Erythroblast (primary cell): ENCODE results near the gene WTAP.
A peak's percentile ranks its signal among the peaks of the same experiment; 100 is the strongest.

Experiments
- DNase-seq, 2 experiments: peaks; one replicate each; lab custom pipeline; 2025; lab: John Stamatoyannopoulos, UW
- GATA1 ChIP-seq: IDR thresholded peaks from 2 replicates; pipeline ENCODE4 v1.6.1; 2011; ENCODE audit warnings: low read depth, mild to moderate bottlenecking, control low read depth, low read length, moderate library complexity
- POLR2A ChIP-seq: IDR thresholded peaks from 2 replicates; pipeline ENCODE4 v1.6.1; 2011; ENCODE audit warnings: mild to moderate bottlenecking, low read length

WTAP gene

DNA sequence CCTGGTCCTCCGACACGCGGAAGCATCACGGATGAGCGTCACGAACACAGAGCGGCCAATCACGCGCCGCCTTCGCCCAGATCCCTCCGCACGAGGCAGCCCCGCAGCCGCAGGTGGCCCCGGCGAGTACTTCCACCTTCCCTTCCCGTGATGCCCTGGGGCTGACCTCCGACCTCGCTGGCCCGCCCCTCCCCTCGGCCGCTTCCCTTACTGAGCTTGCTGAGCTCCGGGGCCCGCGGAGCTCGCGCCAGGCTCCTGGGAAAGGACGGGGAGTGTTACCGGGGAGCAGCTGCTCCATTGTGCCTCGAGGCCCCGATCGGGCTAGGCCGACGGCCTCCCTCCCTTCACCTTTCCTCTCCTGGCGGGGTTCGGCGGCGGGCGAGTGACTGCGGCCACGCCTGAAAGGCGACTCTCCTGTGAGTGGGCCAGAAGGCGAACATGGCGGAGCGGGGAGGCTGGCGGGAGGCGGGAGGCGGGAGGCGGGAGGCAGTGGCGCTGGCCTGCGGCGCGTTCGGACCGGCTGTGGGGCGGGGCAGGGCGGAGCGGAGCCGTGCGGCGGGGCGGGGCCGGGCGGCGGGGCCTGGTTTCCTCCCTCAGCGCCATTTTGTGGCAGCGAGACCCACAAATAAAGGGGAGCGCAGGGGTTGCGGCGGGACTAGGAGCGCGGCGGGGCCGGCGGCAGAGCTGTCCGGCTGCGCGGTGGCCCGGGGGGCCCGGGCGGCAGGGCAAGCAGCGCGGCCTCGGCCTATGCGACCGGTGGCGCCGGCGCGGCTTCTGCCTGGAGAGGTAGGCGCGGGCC is at the start of gene WTAP:
WTAP (plus strand) TSS at position 589 of the 799 bp plus-strand sequence. CDS start 8,760 bp downstream, outside the sequence.
- DNase-seq: peak; percentile 98
- TF ChIP-seq POLR2A: peak; percentile 94
- no peak for TF ChIP-seq GATA1

DNA sequence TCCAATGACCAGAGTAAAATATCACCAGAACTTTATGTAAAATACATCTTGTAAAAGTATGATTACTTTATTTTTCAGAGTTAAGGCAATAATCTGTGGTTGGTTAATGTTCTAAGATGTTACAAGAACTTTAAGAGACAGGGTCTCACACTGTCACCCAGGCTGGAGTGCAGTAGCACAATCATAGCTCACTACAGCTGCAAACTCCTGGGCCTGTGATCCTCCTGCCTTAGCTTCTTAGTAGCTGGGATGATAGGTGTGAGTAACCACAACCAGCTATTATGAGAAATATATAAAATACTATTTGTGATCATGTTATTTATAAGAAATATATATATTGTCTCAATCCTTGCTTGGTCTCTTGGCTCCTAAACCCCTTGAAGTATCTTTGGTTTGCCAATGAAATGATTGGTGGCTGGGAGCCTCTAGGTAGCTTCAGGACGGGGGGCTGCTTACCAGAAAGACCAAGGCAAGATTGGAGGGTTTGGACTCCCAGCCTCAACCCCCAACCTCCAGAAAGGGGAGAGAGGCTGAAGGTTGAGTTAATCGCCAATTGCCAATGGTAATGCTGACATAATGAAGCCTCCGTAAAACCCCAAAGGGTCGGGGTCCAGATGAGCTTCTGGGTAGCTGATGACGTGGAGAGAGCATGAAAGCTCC is 49.7 kb upstream of the WTAP start:
- TF ChIP-seq POLR2A: no peak
- no peak for TF ChIP-seq GATA1
- no peak for DNase-seq

DNA sequence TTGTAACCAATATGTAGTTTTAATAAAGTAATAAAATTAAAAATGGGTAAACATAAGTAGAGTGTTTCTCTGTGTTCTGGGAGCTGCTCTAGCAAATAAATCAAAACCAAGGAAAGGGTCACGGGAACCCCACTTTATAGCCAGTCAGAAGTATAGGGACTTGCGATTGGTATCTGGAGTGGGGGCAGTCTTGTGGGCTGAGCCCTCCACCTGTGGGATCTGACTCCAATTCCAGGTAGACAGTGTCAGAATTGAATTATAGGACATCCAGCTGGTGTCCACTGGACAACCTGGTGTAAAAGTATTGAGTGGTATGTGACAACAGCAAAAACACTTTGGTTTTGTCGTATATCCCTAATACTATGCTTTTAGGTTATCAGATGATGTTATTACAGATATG is 48.7 kb upstream of the WTAP start:
- DNase-seq: no peak
- TF ChIP-seq GATA1 (no peak), POLR2A (no peak)

DNA sequence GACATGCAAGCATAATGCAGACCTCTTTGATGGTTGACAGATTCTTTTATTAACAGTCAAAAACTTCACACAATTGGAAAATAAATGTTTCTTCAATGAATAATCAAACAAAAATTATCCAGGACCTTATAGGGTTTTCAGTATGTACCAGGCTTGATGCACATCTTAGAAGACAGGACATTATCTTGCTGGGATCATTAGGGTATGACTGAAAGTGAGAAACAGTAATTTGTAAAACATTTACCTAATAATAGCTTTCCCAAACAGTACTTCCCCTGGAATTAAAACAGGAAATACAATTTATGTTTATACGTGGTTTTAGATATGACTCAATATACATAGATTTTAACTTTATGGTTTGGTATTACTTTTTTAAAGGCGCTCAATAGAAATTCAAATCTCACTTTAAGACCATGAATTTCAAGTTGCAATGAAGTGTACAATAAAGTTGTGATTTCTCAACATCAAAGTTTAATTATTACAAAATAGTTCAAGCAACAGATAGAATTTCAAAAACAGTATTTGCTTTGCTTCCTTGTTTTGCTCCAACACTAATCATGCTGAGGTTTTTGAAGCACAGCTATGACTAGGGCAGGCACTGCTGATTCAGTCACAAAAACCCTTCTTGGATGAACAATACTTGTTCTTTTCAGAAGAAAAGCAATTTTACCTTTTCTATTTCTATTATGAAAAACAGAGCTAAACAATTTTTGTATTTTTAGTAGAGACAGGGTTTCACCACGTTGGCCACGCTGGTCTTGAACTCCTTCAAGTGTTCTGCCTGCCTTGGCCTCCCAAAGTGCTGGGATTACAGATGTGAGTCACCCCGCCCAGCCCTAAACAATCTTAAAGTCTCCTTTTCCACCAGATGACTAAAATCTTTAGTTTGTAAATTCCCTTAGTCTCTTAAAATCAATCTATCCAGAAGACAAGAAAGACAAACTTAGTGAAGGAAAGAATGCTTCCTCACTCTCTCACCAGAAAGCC is 47.9 kb upstream of the WTAP start:
- no peak for DNase-seq
- TF ChIP-seq GATA1 (no peak), POLR2A (no peak)

DNA sequence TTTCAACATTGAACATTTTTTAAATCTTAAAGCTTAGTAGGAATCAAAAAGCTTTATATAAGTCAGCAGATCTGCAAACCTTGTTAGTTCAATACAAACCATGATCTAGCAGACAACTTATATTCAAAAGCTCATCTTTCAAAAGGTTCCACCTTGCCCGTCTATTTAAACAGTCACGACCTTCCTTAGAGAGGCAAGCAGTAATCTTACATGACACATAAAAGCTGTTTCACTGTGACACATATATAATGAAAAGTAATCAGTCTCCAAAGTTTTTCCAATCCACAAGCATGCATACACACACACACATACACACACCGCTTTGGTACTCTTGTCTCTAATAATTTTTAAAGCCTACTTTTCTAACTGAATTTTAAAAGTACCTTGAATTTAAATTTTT is 47.2 kb upstream of the WTAP start:
- no peak for TF ChIP-seq GATA1
- TF ChIP-seq POLR2A: no peak
- DNase-seq: no peak

DNA sequence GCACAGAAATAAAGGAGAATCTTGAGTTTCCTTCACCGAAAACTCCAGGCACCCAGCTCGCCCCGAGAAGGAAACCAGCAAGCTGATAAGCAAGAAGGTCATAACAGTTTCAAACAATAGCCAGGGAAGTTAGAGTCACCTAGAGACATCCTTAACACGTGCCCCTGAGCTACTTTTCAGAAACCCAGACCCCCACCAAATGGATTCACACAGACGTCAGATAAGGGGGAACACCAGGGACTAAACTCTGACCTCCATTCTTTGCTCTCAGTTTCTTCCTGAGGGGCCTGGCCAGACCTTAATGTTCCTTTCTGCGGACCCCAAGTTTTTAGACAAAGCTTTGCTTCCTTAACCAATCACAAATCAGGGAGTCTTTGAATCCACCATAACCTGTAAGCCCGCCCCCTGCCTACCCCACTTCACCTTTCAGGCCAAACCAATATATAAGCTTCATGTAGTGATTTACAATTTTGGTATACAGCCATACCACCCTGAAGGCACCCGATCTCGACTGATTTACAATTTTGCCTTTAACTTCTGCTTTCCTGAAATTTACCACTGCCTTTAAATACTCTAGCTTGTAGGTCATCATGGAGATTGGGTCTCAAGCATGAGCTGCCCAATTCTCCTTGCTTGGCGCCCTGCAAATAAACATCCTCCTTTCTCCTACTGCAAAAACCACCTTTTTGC is 46.0 kb upstream of the WTAP start:
- DNase-seq: no peak
- no peak for TF ChIP-seq POLR2A
- no peak for TF ChIP-seq GATA1

DNA sequence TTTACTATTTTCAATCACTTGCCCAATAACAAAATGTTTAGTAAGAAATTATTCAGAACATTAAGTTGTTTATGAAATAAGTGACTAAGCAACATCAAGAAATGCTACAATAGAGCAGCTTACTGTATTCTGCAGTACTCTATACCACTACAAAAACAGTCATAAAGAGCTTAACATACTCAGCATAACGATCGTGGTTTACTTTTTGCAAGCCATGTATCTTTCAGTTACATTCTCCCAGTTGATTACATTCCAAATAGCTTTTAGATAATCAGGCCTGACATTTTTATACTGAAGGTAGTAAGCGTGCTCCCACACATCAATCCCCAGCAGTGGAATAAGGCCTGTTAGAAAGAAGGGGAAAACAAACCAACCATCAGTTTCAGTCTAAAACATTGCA is 45.0 kb upstream of the WTAP start:
- DNase-seq: no peak
- TF ChIP-seq GATA1 (no peak), POLR2A (no peak)

DNA sequence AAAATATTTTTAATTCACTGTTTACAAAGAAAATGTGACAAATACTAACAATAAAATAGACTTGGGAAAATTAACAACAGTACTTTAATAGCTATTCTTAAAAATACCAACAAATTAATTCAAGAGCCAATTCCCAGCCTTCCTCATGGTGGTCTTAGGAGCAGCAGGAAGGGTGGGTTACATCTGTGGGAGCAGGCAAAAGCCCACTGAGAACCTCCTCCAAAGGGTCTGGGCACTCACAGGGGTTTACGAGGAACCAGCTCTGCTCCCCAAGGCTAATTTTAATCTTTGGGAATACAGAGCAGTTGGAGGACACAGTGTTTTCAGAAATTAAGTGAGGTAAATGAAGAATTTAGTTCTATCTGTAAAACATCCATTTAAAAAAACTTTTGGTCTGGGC is 44.5 kb upstream of the WTAP start:
- DNase-seq: no peak
- no peak for TF ChIP-seq GATA1
- no peak for TF ChIP-seq POLR2A

DNA sequence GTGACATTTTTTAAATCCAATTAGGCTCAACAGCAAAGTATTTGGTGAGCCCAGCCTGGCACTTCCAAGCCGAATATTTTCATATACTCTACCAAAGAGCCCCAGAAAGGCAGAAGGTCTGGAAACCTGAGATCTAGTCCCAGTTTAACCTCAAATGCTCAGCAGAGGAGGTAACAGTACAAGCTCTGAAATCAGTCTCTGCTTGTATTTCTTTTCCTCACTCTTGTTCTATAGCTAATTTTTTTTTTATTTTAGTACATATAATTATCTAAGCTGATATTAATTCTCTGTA is 43.3 kb upstream of the WTAP start:
- no peak for DNase-seq
- TF ChIP-seq POLR2A (no peak), GATA1 (no peak)

DNA sequence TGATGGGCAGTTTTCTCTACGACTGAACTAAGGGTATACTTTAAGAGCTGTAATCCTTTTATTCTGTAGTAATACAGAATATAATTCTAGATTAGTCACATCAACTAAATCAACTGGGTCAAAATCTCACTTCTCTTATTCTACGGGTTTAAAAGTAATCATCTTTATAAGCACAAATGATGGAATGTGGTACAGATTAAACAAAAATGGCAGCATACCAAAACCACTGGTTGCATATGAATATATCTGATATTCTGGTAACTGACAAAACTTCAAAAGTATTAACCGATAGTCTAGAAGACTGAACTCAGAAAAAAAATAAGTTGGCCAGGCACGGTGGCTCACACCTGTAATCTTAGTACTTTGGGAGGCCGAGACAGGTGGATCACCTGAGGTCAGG is 41.3 kb upstream of the WTAP start:
- DNase-seq: no peak
- TF ChIP-seq POLR2A: no peak

DNA sequence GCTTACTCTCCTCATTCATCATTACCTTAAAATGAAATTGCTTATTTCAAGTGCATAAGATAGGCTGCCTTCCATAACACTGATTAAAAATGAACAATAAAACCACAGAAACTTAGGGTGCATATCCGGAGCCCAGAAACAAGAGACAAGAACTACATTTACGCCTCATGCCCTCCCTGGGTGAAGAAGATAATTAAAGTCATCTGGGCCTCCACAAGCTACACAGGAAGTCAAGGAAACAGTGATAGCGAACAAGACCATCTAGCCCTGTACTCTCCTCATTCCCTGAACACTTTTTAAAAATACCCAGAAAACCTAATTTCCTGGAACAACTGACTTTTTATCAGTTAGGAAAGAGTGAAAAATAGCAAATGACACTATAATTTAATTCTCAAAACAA is 40.6 kb upstream of the WTAP start:
- peak in 1 of 2 experiments; percentile 20 for DNase-seq
- TF ChIP-seq GATA1 (no peak), POLR2A (peak; percentile 32)

DNA sequence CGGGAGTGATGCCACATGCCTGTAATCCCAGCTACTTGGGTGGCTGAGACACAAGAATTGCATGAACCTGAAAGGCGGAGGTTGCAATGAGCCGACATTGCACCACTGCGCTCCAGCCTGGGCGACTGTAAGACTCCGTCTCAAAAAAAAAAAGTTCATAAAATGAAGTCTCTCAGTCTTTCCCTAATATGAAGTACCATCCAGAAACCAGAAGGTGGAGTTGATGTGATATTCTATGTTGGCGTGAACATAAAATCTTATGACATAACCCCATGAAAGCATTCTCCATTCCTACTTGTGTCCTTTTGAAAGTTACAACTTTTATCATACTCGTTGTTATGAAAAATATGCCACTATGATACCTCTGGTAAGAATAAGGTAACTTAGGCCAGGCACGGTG is 40.0 kb upstream of the WTAP start:
- TF ChIP-seq GATA1: no peak
- no peak for TF ChIP-seq POLR2A
- peak in 1 of 2 experiments; percentile 10 for DNase-seq

DNA sequence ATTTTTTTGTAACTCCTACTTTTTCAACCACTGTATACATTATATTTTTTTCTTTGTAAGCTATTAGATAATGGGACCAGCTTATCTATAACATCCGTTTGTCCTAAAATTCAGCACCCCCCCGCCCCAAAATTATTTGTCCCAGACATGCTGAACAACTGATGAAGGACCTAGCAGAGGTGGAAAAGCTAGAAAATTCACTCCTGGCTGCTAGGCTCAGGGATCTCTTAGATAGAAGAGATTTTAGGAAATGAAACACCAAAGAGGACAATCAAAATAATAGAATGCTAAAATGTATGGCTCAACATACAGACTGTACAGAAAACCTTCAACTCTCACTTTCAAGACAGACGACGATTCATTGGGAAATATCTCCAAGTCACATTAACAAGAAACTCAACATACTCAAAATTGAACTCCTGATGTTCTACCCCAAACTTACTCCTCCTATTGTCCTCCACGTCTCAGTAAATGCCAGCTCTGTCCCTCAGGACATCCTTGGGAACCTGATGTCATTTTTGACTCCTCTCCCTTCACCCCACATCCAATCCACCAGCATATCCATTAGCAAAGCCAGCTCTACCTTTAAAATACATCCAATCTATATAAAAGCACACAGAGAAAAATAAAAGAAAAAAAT is 38.9 kb upstream of the WTAP start:
- DNase-seq: no peak
- no peak for TF ChIP-seq POLR2A
- TF ChIP-seq GATA1: no peak
